T-helper 22 cell (primary cell): ENCODE results near the gene MAGI2.

Source experiments
- DNase-seq: peaks from one replicate; pipeline ENCODE4 v3.0.0-alpha.2; 2020; ENCODE audit warnings: low read depth

MAGI2 gene

DNA sequence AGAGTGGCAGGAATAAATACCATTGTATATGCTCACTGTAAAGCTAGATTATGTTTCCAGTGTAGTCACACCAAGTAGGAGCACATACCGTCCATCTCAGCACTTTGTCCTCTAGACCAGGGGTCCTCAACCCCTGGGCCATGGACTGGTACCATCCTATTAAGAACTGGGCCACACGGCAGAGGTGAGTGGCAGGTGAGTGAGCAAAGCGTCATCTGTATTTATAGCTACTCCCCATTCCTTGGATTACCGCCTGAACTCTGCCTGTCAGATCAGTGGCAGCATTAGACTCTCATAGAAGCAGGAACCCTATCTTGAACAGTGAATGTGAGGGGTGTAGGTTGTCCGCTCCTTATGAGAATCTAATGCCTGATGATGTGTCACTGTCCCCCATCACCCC lies 735.3 kb downstream of the MAGI2 start:
- DNase-seq, result no peak

DNA sequence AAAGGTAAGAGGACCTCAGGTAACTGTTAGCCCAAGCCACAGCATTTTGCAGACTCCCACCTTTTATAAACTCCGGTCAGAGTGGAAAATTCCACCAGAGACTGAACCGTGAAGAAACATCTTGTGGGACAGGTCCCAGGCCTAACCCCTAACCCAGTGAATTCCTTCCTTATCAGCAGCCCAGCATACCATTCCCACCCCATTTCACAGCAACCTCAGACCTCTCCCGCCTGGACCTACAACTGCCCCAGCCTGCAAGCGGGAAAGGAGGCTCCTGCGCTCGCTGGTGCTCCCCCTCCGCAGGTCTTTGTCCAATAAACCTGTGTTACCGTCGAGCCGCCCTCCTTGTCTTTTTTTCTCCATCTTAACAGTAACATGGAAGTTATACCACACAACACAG lies 736.6 kb downstream of the MAGI2 start:
- no peak for DNase-seq

DNA sequence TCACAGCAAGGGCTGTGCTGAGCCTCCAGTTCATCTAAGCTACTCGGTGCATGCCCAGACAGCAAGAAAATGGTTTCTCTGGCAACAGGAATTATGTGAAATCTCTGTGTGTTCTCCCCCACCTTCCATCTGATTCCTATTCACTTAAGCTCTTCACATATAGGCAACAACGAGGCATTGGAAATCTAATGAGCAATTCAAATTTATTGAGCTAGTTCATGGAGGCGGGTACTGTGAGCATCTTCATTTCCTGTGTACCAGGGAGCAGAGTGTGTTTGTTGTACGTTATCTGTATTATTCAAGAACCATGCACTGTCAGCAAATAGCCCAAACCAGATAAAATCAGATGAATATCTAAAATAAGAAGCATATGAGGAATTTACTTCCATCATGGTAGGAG lies 739.1 kb downstream of the MAGI2 start:
- DNase-seq, result no peak

DNA sequence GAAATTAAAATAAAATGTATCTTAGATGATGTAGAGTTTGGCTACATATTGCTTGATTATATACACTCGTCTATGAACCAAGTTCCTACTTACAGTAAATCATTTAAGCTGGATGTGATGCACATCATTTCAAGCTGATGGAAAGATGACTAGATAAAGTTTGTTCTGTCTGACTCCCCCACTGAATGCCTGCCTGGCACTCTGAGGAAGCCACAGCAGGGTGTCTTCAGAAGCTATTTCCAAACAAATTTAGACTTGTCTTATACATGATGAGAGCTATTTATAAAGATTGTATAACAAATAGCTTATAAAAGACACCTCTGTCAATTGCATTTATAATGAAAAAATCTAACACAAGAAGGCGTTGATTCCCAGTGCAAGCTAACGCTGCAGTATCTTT lies 741.4 kb downstream of the MAGI2 start:
- DNase-seq, result no peak

DNA sequence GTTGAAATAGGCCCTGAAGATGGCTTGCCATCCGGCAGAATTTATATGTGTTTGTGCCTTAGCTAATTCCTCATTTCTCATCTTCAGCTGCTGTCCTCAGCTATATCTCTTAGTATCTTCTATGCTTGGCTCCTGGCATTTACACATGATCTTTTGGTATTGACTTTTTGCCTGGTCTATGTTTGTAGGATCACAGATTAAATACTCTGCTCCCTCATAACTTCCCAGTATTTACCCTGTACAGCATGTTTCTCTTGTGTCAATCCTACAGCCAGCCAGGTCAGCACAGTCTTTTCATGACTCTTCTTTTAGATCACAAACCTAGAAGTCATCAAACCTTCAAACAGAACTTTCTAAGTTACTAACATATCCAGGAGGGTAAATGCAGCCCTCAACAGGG lies 743.8 kb downstream of the MAGI2 start:
- DNase-seq, result no peak

DNA sequence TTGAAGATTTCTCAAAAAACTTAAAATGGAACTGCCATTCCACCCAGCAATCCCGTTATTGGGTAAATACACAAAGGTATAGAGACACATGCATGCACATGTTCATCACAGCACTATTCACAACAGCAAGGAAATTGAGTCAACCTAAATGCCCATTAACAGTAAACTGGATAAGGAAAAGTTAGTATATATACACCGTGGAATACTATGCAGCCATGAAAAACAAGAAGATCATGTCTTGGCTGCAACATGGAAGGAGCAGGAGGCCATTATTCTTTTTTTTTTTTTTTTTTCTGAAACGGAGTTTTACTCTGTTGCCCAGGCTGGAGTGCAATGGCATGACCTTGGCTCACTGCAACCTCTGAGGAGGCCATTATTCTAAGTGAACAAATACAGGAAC lies 749.0 kb downstream of the MAGI2 start:
- DNase-seq, result no peak

DNA sequence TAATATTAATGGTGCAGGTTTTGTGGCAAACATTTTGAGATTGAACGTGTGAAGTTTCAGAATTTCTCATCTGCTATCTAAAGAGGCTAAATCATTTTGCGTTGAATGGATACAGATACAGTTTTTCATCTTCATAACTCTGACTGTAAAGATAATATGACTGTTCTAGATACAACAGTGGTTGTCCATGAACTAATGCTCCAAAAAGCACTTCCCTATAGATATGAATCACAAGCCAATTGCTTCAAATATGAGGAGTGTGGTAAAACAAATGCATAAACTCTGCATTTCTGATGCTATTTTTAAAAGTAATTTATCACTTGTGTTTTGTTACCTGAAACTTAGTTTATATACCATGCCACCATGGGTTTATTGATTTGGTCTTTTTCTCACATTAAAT lies 750.1 kb downstream of the MAGI2 start:
- no peak for DNase-seq

DNA sequence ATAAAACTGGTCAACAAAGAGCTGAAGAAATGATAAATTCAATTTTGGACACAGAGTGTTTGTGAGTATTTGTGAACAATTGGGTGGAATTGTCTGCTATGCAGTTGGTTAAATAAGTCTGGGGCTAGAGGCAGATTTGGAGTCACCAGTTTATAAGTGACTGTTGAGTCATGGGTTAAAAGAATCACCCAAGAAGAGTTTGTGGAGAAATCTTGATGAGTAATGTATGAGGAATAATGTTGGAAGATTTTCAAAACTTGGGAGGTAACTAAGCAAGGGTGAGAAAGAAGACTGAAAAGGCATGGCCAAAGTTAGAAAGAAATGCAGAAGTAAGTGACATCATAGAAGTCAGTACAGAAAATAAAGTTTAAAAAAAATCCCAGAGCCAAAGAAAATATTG lies 750.7 kb downstream of the MAGI2 start:
- no peak for DNase-seq

DNA sequence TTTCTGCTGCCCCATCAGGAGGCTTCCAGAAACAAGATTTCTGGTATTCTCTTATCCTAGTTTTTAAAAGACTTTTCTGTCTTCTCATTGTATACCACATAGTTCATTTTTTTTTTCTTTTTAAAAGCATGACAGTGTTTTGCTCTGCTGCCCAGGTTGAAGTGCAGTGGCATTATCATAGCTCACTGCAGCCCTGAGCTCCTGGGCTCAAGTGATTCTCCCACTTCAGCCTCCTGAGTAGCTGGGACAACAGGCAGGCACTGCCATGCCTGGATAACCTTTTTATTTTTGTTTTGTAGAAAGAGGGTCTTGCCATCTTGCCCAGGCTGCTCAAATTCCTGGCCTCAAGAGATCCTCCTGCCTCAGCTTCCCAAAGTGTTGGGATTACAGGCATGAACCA lies 757.6 kb downstream of the MAGI2 start:
- no peak for DNase-seq

DNA sequence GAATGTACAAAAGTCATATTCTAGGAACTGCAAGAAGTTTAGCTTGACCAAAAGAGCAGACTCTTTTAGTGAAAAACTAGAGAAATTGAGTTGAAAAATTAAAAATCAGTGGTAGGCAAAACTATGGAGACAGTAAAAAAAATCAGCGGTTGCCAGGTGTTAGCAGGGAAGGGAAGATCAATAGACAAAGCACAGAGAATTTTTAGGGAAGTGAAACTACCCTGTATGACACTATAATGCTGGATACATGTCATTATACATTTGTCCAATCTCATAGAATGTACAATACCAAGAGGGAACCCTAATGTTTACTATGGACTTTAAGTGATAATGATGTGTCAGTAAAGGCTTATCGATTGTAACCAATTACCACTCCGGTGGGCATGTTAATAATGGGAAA lies 761.9 kb downstream of the MAGI2 start:
- DNase-seq, result no peak

DNA sequence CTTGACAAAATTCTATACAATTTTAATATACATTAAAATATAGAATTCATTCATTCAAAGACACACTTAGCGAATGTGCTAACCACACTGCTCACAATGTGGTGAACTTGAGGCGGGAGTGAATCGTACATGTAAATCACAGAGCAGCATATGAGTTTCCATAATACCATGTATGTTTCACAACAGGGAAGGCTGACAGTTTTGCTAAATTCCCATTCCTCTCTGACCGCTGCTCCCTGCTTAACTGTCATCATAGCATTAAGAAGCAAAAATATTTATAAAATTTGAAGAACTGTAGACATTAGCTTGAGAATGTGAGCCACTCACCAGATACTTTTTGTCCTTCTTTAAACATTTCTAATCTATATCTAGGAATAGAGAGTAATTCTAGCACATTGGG lies 763.3 kb downstream of the MAGI2 start:
- no peak for DNase-seq

DNA sequence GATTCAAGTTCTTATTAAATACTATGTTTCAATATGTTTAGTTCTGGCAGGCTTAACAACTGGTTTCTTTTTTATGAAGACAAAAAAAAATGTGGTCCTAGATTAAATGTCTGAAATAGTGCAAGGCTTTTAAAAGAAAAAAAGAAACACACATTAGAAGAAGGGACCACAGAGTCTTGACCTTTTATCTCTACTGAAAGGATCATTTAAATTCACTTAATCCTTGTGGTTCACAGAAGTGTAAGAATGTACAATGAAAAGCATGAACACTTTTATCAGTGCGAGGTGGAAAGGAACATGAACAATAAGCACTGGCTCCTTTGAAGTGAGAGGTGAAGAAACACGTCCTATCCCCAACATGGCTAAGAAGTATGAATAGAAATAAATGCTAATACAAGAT lies 765.1 kb downstream of the MAGI2 start:
- DNase-seq, result no peak

DNA sequence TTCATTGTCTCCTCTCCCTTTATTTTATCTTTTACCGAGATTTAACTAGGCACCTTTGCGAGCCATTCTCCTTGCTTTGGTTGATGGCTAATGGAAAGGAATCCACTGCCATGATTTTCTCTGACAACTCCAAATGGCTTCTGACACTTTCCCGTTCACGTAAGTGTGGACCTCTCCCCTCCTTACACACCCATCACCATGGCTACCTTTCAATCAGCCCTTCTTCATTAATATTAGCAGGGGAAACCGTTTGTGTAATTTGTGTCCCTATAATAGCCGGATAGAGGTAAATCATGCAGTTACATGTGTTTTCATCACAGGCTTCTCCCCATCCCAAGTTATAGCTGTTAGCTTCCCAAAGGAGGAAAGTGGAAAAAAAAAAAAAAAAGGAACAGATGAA lies 767.3 kb downstream of the MAGI2 start:
- DNase-seq, result no peak

DNA sequence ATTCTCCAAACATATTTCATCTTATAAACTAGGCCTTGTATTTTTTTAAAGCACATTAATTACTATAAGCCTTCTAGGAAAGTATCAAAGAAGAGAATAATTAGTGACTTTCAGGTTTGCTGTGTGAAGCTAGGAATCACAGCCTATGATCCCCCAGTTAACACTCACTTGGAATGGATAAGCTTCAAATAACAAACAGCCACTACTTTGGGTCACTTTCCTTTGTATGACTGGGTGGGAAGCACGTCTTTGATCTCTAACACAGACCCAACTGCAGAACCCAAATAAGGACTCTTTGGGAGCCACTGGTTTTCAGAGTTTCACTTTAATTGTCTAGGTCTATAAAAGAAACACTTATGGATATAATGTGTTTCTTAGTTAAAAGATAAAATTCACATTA lies 769.3 kb downstream of the MAGI2 start:
- DNase-seq, result no peak

DNA sequence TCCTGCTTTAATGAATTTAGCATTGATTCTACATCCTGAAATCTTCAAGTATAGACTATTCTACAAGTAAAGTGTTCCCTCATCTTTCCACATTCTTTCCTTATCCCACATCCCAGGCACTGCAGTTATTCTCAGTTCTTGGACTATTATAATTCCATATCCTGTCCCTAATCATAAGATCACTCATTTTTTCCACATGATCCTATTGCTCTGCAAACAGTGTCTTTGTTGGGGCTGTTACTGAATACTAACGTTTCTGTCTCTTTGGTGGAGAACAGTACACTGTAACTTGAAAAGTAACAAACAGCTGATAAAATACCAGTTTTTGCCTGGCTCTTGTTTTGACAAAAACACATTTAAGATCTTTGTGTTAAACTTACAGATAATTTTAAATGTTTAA lies 769.9 kb downstream of the MAGI2 start:
- DNase-seq, result no peak

DNA sequence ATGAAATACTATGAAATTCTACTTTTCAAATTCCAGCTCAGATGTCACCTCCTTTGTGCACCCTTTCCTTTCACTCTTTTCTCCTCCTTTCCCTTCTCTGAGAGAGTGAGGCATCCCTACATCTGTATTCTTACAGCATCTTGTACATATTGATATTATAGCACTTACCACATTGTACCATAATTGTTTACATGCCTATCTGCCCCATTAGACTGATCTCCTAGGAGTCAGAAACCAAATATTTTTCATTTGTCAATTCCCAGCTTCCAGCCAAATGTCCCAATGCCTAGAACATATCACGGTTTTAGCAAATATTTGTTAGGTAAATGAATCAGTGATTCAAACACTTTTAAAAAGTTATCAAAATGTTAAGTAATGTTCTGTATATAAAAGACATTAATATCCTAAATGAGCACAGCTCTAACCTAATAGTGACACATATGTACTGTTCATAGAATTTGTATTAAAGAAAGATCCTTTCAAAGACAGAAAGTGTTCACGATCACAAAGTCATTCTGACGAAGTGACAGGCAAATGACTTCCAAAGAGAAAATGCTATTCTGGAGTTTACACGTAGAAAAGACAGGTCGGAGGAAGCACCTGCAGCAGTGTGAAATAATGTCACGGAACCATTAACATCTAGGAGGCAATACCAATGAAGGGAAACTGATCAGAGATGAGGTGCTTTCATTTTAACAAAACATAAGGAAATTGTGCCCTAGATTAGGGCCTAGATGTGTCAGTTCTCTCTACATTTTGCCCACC lies 774.2 kb downstream of the MAGI2 start:
- DNase-seq, result no peak

DNA sequence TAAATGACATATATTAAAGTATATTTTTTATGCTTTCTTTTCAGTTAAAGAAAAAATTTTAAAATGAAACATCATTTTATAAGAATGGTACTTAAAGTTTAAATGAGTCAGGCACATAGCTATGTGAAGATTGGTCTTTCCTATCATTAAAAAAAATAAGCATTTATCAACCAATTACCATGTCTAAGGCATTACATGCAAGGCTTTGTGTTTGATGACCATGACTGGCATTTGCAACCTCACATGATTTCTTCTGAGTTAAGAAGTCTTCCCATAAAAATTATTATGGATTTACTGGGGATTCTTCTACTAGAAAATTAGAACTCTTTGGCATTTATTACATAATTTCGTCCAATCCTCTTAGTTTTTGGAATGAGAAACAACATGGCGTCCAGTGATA lies 776.1 kb downstream of the MAGI2 start:
- DNase-seq, result no peak

DNA sequence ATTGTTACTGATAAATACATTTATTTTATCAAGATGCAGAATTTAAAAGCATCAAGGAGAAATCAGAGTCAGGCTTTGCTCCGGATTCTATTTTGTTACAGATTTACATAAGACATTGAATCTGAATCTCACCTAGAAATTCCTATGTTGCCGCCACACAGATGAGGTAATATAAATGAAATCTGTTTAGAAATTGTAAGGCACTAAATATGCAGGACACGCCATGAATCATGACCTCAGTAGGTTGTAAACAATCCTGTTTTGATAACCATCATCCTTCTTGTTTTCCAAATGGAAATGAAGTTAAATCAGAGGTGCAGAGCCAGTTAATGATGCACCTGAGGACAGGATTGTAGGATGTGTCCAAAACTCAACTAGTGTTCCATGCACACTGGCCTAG lies 778.0 kb downstream of the MAGI2 start:
- DNase-seq, result no peak

DNA sequence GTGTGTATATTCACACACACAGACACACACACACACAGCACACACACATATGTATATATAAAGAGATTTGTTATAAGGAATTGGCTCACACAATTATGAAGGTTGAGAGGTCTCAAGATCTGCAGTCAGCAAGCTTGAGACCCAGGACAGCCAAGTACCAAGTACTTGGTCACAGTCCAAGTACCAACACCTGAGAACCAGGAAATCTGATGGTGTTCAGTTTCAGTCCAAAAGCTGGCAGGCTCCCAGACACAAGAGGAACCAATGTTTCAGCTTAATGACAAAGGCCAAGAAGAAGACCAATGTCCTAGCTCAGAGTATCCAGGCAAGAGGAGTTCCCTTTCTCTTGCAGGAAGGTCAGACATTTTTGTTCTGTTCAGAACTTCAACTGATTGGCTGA lies 780.2 kb downstream of the MAGI2 start:
- no peak for DNase-seq

DNA sequence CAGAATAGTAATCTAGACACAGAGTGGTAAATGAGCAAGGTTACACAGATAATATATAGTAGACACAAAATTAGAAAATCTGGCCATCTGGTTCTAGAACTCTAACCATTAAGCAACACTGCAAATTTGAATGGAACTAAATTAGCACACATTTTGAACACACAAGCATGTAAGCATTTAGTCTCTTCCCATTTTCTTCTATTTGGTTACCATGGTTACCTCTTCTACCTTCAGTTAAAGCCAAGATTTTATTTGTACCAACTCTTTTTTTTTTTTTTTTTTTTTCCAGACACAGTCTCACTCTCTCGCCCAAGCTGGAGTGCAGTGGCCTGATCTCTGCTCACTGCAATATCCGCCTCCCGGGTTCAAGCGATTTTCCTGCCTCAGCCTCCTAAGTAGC lies 790.5 kb downstream of the MAGI2 start:
- DNase-seq, result no peak

DNA sequence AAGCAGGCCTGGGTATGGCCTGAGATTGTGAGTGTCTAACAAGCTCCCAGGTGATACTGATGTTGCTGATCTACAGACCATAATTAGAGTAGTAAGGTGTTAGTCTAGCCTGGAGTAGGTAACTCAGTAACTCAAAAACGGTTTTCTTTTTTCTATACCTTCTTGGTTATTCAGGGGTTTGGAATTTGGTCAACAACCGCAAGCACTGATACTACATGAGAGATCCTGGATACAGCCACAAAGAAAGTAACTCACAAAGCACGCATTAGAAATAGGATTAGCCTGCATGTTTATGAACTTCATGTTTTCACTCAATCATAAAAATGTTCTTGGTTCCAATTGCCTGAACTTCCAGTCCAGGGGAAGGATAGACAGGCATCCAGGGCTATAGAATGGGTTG lies 803.5 kb downstream of the MAGI2 start:
- no peak for DNase-seq

DNA sequence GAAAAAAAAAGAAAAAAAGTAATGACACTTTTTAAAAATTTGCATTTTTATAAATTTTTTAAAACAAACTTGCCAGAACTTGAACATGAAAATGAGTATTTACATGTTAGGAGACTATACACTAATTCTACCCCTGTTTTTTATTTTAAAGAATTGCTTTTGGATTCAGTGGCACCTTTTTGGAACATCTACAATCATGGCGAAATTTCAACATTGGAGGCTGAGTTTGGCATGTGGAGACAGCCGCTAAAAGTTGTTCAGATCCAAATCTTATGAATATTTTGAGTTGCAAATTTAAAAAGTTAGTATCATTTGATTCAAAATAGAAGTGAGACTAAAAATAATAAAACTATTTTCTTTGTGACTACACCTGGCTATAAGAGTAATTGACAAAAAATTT lies 804.2 kb downstream of the MAGI2 start:
- no peak for DNase-seq

DNA sequence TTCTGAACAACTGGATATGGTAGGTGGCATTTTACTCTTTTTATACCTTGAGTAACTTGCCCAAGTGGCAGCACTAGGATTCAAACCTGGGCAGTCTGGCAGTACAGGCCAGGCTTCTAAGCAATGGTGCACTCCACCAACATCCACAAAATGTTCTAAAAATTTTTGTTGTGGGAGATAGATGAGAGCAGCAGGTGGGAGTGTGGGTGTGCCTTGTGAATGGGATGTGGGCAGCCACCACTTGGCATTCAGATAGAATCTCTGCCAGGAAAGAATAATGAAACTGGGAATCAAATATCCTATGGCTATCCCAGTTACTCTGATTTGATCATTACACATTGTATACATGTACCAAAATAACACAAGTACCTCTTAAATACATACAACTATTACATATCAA lies 810.7 kb downstream of the MAGI2 start:
- no peak for DNase-seq

DNA sequence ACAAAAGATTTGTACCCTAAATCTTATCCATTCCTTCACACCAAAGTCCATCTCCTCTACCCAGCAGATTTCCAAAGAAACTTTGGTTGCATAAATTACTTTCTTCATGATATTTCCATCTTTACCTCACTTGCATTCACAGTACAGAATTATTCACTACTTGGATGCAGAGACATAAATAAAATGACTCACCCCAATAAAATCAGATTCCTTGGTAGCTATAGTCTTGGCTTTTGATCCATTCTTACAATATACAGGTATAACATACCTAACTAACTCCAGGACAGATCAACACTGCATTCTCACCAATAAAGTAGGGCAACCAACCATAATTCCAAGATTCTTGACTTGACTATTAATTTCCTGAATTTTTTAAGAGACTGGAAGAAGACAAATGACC lies 815.1 kb downstream of the MAGI2 start:
- DNase-seq, result no peak

DNA sequence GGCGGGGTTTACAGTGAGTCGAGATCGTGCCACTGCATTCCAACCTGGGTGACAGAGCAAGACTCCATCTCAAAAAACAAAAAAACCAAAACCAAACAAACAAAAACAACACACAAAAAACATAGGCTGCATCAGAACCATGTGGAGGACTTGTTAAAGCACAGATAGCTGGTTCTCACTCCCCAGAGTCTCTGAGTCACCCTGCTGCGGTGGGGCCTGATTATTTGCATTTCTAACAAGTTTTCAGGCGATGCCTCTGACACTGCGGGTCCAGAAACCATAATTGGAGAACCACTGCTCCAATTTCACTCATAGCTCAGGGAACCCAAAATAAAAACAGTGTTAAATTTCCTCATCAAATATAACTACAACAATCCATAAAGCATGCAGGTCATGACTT lies 816.7 kb downstream of the MAGI2 start:
- no peak for DNase-seq
